GM12878 (cell line): ENCODE measurements around the gene SF3B4. TPM values are rescaled to one million over a fixed set of nuclear protein-coding genes. Genes with fewer than 3 reads are reported as not detected.

Experiments used
- BACH1 ChIP-seq: fragments of 450-650 bp; IDR thresholded peaks from 2 replicates; pipeline ENCODE4 v1.6.1; 2017; ENCODE audit warnings: mild to moderate bottlenecking, borderline replicate concordance
- CHD4 ChIP-seq: fragments of 200-600 bp; sonication (generic); IDR thresholded peaks from 2 replicates; pipeline ENCODE4 v1.6.1; 2016; ENCODE audit warnings: mild to moderate bottlenecking
- EED ChIP-seq: sonication (generic); IDR thresholded peaks from 2 replicates; pipeline ENCODE4 v1.6.1; 2016; ENCODE audit warnings: antibody characterized with exemption, low read depth
- ELK1 ChIP-seq: IDR thresholded peaks from 2 replicates; pipeline ENCODE4 v1.6.1; 2012; ENCODE audit warnings: low read depth, low read length, improper control_type of control experiment
- ETV6 ChIP-seq, 2 experiments: fragments of 450-650 bp in 1 of 2; IDR thresholded peaks in 1 of 2; conservative IDR thresholded peaks in 1 of 2; 2 replicates each; pipeline ENCODE4 v1.6.1; 2014; ENCODE audit warnings: antibody characterized with exemption in 1 of 2, borderline replicate concordance in 1 of 2, low read depth in 1 of 2, mild to moderate bottlenecking in 1 of 2, moderate library complexity in 1 of 2
- KDM1A ChIP-seq: fragments of 200-600 bp; sonication (generic); IDR thresholded peaks from 2 replicates; pipeline ENCODE4 v1.6.1; 2016; ENCODE audit warnings: borderline replicate concordance
- LARP7 ChIP-seq: fragments of 450-650 bp; IDR thresholded peaks from 2 replicates; pipeline ENCODE4 v1.6.1; 2017; ENCODE audit warnings: mild to moderate bottlenecking
- NRF1 ChIP-seq: conservative IDR thresholded peaks from 2 replicates; pipeline ENCODE4 v1.6.1; 2011; ENCODE audit warnings: mild to moderate bottlenecking, low read depth, low read length, improper control_type of control experiment
- SIX5 ChIP-seq: IDR thresholded peaks from 2 replicates; pipeline ENCODE4 v1.6.1; 2011; ENCODE audit warnings: mild to moderate bottlenecking, low read depth, low read length, moderate library complexity; ENCODE audit not compliant: severe bottlenecking
- SRF ChIP-seq, 2 experiments: IDR thresholded peaks; 2 replicates each; pipeline ENCODE4 v1.6.1; 2011; ENCODE audit warnings: low read depth in 2 of 2, low read length in 2 of 2, mild to moderate bottlenecking in 1 of 2, moderate library complexity in 1 of 2
- TCF3 ChIP-seq: IDR thresholded peaks from 2 replicates; pipeline ENCODE4 v1.6.1; 2012; ENCODE audit warnings: low read depth, mild to moderate bottlenecking, low read length, borderline replicate concordance; ENCODE audit not compliant: insufficient read depth
- ZNF207 ChIP-seq: fragments of 450-650 bp; IDR thresholded peaks from 2 replicates; pipeline ENCODE4 v1.6.1; 2014; ENCODE audit warnings: antibody characterized with exemption, mild to moderate bottlenecking, borderline replicate concordance
- polyA plus RNA-seq, 11 experiments: library from polyadenylated mRNA; depleted of rRNA in 4 of 11; unstranded in 6 of 11; stranded (reverse) in 5 of 11; fragments of >200 nt; fragmentation: Nextera tagmentation in 4 of 11; fragmentation: Illumina TruSeq in 1 of 11; extraction: Ambion mirVana in 4 of 11; extraction: Trizol in 1 of 11; gene quantifications; 1 replicate in 1 of 11; 2 replicates in 10 of 11; pipeline versions ENCODE4 v1.2.1 to v1.2.3, GENCODE V29; 2011 to 2016; ENCODE audit warnings: inconsistent platforms in 2 of 11, missing spikeins in 2 of 11, low read depth in 1 of 11
- total RNA-seq, 4 experiments: library from RNA; depleted of rRNA in 3 of 4; stranded (reverse); fragments of >200 nt in 3 of 4; fragmentation: Illumina TruSeq in 1 of 4; extraction: Trizol in 1 of 4; gene quantifications; 2 replicates each; pipeline versions ENCODE4 v1.2.1 to v1.2.3, GENCODE V29; 2013 to 2021
- TF ChIP-seq, protein P1 (sequence below): IDR thresholded peaks from 2 replicates; pipeline ENCODE4 v1.6.1; 2011; ENCODE audit warnings: borderline replicate concordance, low read depth, mild to moderate bottlenecking, moderate library complexity, low read length; ENCODE audit not compliant: insufficient read depth, poor library complexity, severe bottlenecking
- TF ChIP-seq, protein P2 (sequence below): fragments of 450-650 bp; IDR thresholded peaks from 2 replicates; pipeline ENCODE4 v1.6.1; 2017; ENCODE audit warnings: mild to moderate bottlenecking
- TF ChIP-seq, protein P3 (sequence below): IDR thresholded peaks from 2 replicates; pipeline ENCODE4 v1.6.1; 2012; ENCODE audit warnings: low read depth, low read length, improper control_type of control experiment
- TF ChIP-seq, protein P4 (sequence below): fragments of 150-350 bp; IDR thresholded peaks from 2 replicates; pipeline ENCODE4 v1.6.1; 2016; ENCODE audit warnings: low read depth, low read length

The SF3B4 gene
- total and polyA plus RNA-seq, 10 of the 15 experiments (the other 5 are each of a cell fraction or from before 2014, with no cell fraction given): 1.9 to 146 (median 27.5) TPM

- TF ChIP-seq, protein P1, sequence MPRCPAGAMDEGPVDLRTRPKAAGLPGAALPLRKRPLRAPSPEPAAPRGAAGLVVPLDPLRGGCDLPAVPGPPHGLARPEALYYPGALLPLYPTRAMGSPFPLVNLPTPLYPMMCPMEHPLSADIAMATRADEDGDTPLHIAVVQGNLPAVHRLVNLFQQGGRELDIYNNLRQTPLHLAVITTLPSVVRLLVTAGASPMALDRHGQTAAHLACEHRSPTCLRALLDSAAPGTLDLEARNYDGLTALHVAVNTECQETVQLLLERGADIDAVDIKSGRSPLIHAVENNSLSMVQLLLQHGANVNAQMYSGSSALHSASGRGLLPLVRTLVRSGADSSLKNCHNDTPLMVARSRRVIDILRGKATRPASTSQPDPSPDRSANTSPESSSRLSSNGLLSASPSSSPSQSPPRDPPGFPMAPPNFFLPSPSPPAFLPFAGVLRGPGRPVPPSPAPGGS: peak; percentile 10
- TF ChIP-seq SRF (IDR thresholded peaks at IDR 0.05; ENCODE audit: low read depth in 2 of 2, low read length in 2 of 2) (0 out of 4 replicates have a peak, but pooled peaks of 1 of the 2 experiments have one; percentile 15), ETV6 (conservative IDR thresholded peaks at IDR 0.05 in 1 of 2, IDR thresholded peaks at IDR 0.05 in 1 of 2; ENCODE audit: borderline replicate concordance in 1 of 2, low read depth in 1 of 2) (no peak), LARP7 (peak; percentile 23; the same call in 1 of the 2 replicates), NRF1 (no peak), TCF3 (peak; percentile 88), SIX5 (no peak), ZNF207 (peak; percentile 82), EED (peak; percentile 7; the same call in 1 of the 2 replicates), KDM1A (no peak), ELK1 (no peak), CHD4 (no peak), BACH1 (peak; percentile 95)
- TF ChIP-seq, protein P2, sequence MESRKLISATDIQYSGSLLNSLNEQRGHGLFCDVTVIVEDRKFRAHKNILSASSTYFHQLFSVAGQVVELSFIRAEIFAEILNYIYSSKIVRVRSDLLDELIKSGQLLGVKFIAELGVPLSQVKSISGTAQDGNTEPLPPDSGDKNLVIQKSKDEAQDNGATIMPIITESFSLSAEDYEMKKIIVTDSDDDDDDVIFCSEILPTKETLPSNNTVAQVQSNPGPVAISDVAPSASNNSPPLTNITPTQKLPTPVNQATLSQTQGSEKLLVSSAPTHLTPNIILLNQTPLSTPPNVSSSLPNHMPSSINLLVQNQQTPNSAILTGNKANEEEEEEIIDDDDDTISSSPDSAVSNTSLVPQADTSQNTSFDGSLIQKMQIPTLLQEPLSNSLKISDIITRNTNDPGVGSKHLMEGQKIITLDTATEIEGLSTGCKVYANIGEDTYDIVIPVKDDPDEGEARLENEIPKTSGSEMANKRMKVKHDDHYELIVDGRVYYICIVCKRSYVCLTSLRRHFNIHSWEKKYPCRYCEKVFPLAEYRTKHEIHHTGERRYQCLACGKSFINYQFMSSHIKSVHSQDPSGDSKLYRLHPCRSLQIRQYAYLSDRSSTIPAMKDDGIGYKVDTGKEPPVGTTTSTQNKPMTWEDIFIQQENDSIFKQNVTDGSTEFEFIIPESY: no peak; the same call in 1 of the 2 replicates
- TF ChIP-seq, protein P3, sequence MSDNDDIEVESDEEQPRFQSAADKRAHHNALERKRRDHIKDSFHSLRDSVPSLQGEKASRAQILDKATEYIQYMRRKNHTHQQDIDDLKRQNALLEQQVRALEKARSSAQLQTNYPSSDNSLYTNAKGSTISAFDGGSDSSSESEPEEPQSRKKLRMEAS: peak; percentile 32; the same call in 1 of the 2 replicates
- TF ChIP-seq, protein P4, sequence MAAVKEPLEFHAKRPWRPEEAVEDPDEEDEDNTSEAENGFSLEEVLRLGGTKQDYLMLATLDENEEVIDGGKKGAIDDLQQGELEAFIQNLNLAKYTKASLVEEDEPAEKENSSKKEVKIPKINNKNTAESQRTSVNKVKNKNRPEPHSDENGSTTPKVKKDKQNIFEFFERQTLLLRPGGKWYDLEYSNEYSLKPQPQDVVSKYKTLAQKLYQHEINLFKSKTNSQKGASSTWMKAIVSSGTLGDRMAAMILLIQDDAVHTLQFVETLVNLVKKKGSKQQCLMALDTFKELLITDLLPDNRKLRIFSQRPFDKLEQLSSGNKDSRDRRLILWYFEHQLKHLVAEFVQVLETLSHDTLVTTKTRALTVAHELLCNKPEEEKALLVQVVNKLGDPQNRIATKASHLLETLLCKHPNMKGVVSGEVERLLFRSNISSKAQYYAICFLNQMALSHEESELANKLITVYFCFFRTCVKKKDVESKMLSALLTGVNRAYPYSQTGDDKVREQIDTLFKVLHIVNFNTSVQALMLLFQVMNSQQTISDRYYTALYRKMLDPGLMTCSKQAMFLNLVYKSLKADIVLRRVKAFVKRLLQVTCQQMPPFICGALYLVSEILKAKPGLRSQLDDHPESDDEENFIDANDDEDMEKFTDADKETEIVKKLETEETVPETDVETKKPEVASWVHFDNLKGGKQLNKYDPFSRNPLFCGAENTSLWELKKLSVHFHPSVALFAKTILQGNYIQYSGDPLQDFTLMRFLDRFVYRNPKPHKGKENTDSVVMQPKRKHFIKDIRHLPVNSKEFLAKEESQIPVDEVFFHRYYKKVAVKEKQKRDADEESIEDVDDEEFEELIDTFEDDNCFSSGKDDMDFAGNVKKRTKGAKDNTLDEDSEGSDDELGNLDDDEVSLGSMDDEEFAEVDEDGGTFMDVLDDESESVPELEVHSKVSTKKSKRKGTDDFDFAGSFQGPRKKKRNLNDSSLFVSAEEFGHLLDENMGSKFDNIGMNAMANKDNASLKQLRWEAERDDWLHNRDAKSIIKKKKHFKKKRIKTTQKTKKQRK: no peak
Observed at GRCh38 chr1:149886396-149887195, 41.0 kb downstream of the SF3B4 start (continued).
